SK-N-SH (cell line): ENCODE results near the gene FLAD1. TPM values are rescaled to one million over a fixed set of nuclear protein-coding genes. Genes with fewer than 3 reads are reported as not detected.

Experiments
- CTCF ChIA-PET: fragments of 300-600, 350-600 bp; formaldehyde crosslinking; extraction: SDS; loops from one replicate; lab custom pipeline; 2021; lab: Yijun Ruan, JAX
- POLR2A ChIA-PET: fragments of 350-600 bp; sonication (Branson Sonifier 250); formaldehyde crosslinking; extraction: SDS; loops from one replicate; lab custom pipeline; 2020; ENCODE audit warnings: antibody characterized with exemption, inconsistent platforms; lab: Yijun Ruan, JAX
- DNase-seq: peaks from one replicate; pipeline ENCODE4 v3.0.0; 2012
- H2AFZ ChIP-seq: fragments of 200-600 bp; sonication (generic); 2 replicates; pipeline ENCODE4 v1.8.1; 2016; ENCODE audit warnings: antibody characterized with exemption, mild to moderate bottlenecking, low read depth
- H3F3A ChIP-seq: fragments of 200-600 bp; sonication (generic); replicated peaks from 2 replicates; pipeline ENCODE3; 2016; ENCODE audit warnings: antibody characterized with exemption, mild to moderate bottlenecking; ENCODE audit not compliant: insufficient read depth
- H3K27ac ChIP-seq, 2 experiments: fragments of 200-500 bp in 1 of 2; fragments of 200-600 bp in 1 of 2; sonication (Bioruptor generic) in 1 of 2; sonication (generic), shearing (Covaris generic) in 1 of 2; 2 replicates each; pipeline versions ENCODE4 v1.5.1 to v1.6.1; 2014 to 2016; ENCODE audit warnings: low read depth in 2 of 2, inconsistent platforms in 1 of 2, low read length in 1 of 2, mild to moderate bottlenecking in 1 of 2, mixed read lengths in 1 of 2
- H3K27me3 ChIP-seq: fragments of 200-600 bp; sonication (generic), shearing (Covaris generic); 2 replicates; pipeline ENCODE4 v1.6.1; 2016; ENCODE audit warnings: mixed run types; ENCODE audit not compliant: insufficient read depth
- H3K36me3 ChIP-seq, 2 experiments: fragments of 200-500 bp in 1 of 2; fragments of 200-600 bp in 1 of 2; sonication (Bioruptor generic) in 1 of 2; sonication (generic) in 1 of 2; replicated peaks in 1 of 2; 2 replicates each; pipeline versions ENCODE3 to v1.5.1; 2014 to 2016; ENCODE audit warnings: low read length in 1 of 2, mild to moderate bottlenecking in 1 of 2; ENCODE audit not compliant: insufficient read depth in 2 of 2, control insufficient read depth in 1 of 2
- H3K4me1 ChIP-seq, 2 experiments: fragments of 200-500 bp in 1 of 2; fragments of 200-600 bp in 1 of 2; sonication (Bioruptor generic) in 1 of 2; sonication (generic), shearing (Covaris generic) in 1 of 2; 2 replicates each; pipeline versions ENCODE4 v1.5.1 to v1.6.1; 2014 to 2016; ENCODE audit warnings: low read depth in 1 of 2, low read length in 1 of 2, mixed run types in 1 of 2; ENCODE audit not compliant: insufficient read depth in 2 of 2, control insufficient read depth in 1 of 2
- H3K4me2 ChIP-seq: fragments of 200-600 bp; sonication (generic), shearing (Covaris generic); 2 replicates; pipeline ENCODE4 v1.6.1; 2017; ENCODE audit warnings: mixed run types
- H3K4me3 ChIP-seq, 2 experiments: fragments of 200-500 bp in 1 of 2; fragments of 200-600 bp in 1 of 2; sonication (Bioruptor generic) in 1 of 2; sonication (generic), shearing (Covaris generic) in 1 of 2; 2 replicates each; pipeline versions ENCODE4 v1.5.1 to v1.8.1; 2014 to 2016; ENCODE audit warnings: low read depth in 2 of 2, inconsistent platforms in 1 of 2, low read length in 1 of 2, mild to moderate bottlenecking in 1 of 2, mixed read lengths in 1 of 2, moderate library complexity in 1 of 2
- H3K79me2 ChIP-seq: fragments of 200-600 bp; sonication (generic); 2 replicates; pipeline ENCODE4 v1.8.1; 2017; ENCODE audit warnings: mild to moderate bottlenecking; ENCODE audit not compliant: insufficient read depth
- H3K9ac ChIP-seq: fragments of 200-600 bp; sonication (generic); 2 replicates; pipeline ENCODE4 v1.6.1; 2017; ENCODE audit warnings: mixed run types
- H3K9me2 ChIP-seq: fragments of 200-600 bp; sonication (generic); 2 replicates; pipeline ENCODE4 v1.6.1; 2017; ENCODE audit warnings: mixed run types
- H3K9me3 ChIP-seq: fragments of 200-600 bp; sonication (generic); 2 replicates; pipeline ENCODE4 v1.6.1; 2017; ENCODE audit warnings: mixed run types, mild to moderate bottlenecking, moderate library complexity
- H4K20me1 ChIP-seq: fragments of 200-600 bp; sonication (generic); 2 replicates; pipeline ENCODE4 v1.6.1; 2017; ENCODE audit warnings: mild to moderate bottlenecking, mixed run types; ENCODE audit not compliant: insufficient read depth
- CHD2 ChIP-seq: fragments of 150-350 bp; IDR thresholded peaks from 2 replicates; pipeline ENCODE4 v1.6.1; 2018; ENCODE audit warnings: low read length; ENCODE audit not compliant: partially characterized antibody
- ELF1 ChIP-seq: IDR thresholded peaks from 2 replicates; pipeline ENCODE4 v1.4.0; 2012
- FOXJ3 ChIP-seq: sonication (generic); formaldehyde crosslinking; IDR thresholded peaks from 2 replicates; pipeline ENCODE4 v1.5.1; 2020; ENCODE audit warnings: mild to moderate bottlenecking, missing genetic modification reagents
- FOXM1 ChIP-seq: IDR thresholded peaks from 2 replicates; pipeline ENCODE4 v1.4.0; 2012; ENCODE audit warnings: low read depth, mild to moderate bottlenecking
- GATA2 ChIP-seq: sonication (generic); formaldehyde crosslinking; IDR thresholded peaks from 2 replicates; pipeline ENCODE4 v1.5.0; 2020; ENCODE audit warnings: mild to moderate bottlenecking, missing genetic modification reagents
- MXI1 ChIP-seq: IDR thresholded peaks from 2 replicates; pipeline ENCODE4 v1.6.1; 2012; ENCODE audit warnings: mild to moderate bottlenecking, low read depth, low read length, improper control_type of control experiment
- NFIC ChIP-seq: IDR thresholded peaks from 2 replicates; pipeline ENCODE4 v1.4.0; 2012; ENCODE audit warnings: borderline replicate concordance
- NRF1 ChIP-seq: IDR thresholded peaks from 2 replicates; pipeline ENCODE4 v1.6.1; 2012; ENCODE audit warnings: low read depth, mild to moderate bottlenecking, low read length
- PBX3 ChIP-seq: IDR thresholded peaks from 2 replicates; pipeline ENCODE4; 2012
- POLR2AphosphoS5 ChIP-seq: IDR thresholded peaks from 2 replicates; pipeline ENCODE4 v1.6.1; 2012; ENCODE audit warnings: low read depth, low read length
- RAD21 ChIP-seq: IDR thresholded peaks from 2 replicates; pipeline ENCODE4 v1.6.1; 2012; ENCODE audit warnings: mild to moderate bottlenecking, low read length
- RCOR1 ChIP-seq: fragments of 150-350 bp; IDR thresholded peaks from 2 replicates; pipeline ENCODE4 v1.6.1; 2017; ENCODE audit warnings: antibody characterized with exemption, low read length
- REST ChIP-seq: IDR thresholded peaks from 2 replicates; pipeline ENCODE4 v1.6.1; 2012; ENCODE audit warnings: mild to moderate bottlenecking, low read depth, low read length, moderate library complexity
- RFX5 ChIP-seq: IDR thresholded peaks from 2 replicates; pipeline ENCODE4 v1.6.1; 2012; ENCODE audit warnings: mild to moderate bottlenecking, improper control_type of control experiment, low read length
- TAF1 ChIP-seq: IDR thresholded peaks from 2 replicates; pipeline ENCODE4 v1.6.1; 2012; ENCODE audit warnings: low read depth, mild to moderate bottlenecking, low read length, moderate library complexity, borderline replicate concordance
- TEAD4 ChIP-seq: IDR thresholded peaks from 2 replicates; pipeline ENCODE4 v1.4.0; 2012; ENCODE audit warnings: mild to moderate bottlenecking, borderline replicate concordance; ENCODE audit not compliant: insufficient read depth
- YY1 ChIP-seq: IDR thresholded peaks from 2 replicates; pipeline ENCODE4 v1.4.0; 2012; ENCODE audit warnings: low read depth, mild to moderate bottlenecking
- ZBTB33 ChIP-seq: IDR thresholded peaks from 2 replicates; pipeline ENCODE4 v1.4.0; 2012; ENCODE audit warnings: low read depth, borderline replicate concordance
- WGBS: methylation state at CpG from one replicate; pipeline ENCODE4 v1.1.6; 2017; ENCODE audit warnings: low lambda C conversion rate; 5-methylcytosine and 5-hydroxymethylcytosine counted together
- polyA plus RNA-seq, 3 experiments: library from polyadenylated mRNA; depleted of rRNA; stranded (reverse); fragments of >200 nt; gene quantifications; 2 replicates each; pipeline ENCODE4 v1.2.3, GENCODE V29; 2012
- TF ChIP-seq, protein P1 (sequence below): fragments of 150-350 bp; IDR thresholded peaks from 2 replicates; pipeline ENCODE4 v1.6.1; 2017; ENCODE audit warnings: antibody characterized with exemption, low read length, low read depth, borderline replicate concordance

FLAD1 gene
- polyA plus RNA-seq, 1 of the 3 experiments (the other 2 are of a cell fraction), result 50.8 TPM

DNA sequence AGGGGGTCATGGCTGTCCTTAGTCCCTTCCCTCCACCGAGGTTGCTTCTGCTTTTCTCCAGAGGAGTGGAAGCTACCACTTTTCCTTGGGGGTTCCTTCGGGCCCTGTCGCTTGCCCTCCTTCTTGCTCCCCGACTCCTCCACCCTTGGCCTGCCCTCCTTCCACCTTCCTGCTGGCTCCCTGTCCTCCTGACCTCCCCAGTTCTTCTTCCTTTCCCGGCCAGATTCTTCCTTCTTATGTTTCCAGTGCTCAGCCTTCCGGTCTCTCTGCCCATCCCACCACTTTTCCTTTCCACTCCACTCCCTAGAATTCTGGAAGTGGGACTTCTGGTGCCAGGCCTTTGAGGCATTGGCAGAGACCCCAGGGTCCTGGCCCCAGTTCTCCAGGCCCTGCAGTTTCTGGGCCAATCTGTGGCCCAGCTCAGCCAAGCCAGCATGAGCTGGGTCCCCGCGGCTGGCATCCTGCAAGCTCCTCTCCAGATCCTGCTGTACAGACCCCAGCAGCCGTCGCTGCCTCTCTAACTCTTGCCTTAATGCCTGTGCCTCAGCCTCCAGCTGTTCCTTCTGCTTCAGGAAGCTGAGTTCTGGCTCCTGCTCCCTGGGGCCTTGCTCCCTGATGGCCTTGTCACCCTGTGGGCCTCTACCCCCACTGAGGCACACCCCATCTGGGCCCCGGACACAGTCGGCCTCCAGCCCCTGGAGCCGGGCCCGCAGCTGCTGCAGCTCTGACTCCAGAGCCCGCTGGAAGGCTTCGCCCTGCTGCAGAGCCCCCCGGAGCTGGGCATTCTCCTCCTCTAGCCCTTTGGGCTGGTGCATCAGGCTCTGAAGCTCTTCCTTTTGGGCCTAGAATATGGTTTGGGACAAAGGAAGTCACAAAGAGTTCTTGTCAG, 36.9 kb upstream of the FLAD1 start:
- Histone ChIP-seq H3K9me3 (no peaks in the 10 kb centered on the region), H3K4me1 (peaks cover 0 to 11% of the 10 kb centered on the region in 2 experiments; a peak in 1 of 4 replicates), H3K4me3 (no peak overlapping the region), H3K36me3 (peaks cover 0 to 25% of the 10 kb centered on the region in 2 experiments), H3K79me2 (no peaks in the 10 kb centered on the region), H3K9ac (no peak overlapping the region), H3F3A (peaks cover 7% of the 10 kb centered on the region), H4K20me1 (no peaks in the 10 kb centered on the region)
- ChIA-PET CTCF (interaction anchor here (0.8 to 4.9 kb wide), 14 partner anchors 10 to 465 kb away, joined by 3 to 21 read pairs (median 4); partner anchors contain the start of genes PMVK and PYGO2), POLR2A (interaction anchor here (2.8 kb wide), 1 partner anchor 9 kb away, joined by 10 read pairs; the partner anchor contains the start of gene PBXIP1)
- 85% methylated on average over 15 of the region's 17 CpGs for WGBS
- TF ChIP-seq RAD21 (no peak), NFIC (no peak), RFX5 (no peak), MXI1 (no peak), POLR2AphosphoS5 (no peak), YY1 (no peak), PBX3 (no peak), ZBTB33 (no peak), FOXM1 (no peak), REST (no peak), ELF1 (no peak), GATA2 (CRISPR knock-in tag) (no peak), NRF1 (no peak), CHD2 (no peak), FOXJ3 (CRISPR knock-in tag) (no peak), TAF1 (no peak), RCOR1 (no peak), TEAD4 (no peak)
- TF ChIP-seq, protein P1, sequence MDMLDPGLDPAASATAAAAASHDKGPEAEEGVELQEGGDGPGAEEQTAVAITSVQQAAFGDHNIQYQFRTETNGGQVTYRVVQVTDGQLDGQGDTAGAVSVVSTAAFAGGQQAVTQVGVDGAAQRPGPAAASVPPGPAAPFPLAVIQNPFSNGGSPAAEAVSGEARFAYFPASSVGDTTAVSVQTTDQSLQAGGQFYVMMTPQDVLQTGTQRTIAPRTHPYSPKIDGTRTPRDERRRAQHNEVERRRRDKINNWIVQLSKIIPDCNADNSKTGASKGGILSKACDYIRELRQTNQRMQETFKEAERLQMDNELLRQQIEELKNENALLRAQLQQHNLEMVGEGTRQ, result no peak
- TF ChIP-seq, all 33 proteins: peak for 0
- H3K4me2 ChIP-seq, result no peak overlapping the region
- no peak for DNase-seq
- no peak overlapping the region for H3K27ac ChIP-seq
- H2AFZ ChIP-seq, result no peak overlapping the region
- H3K27me3 ChIP-seq, result no peaks in the 10 kb centered on the region
- no peaks in the 10 kb centered on the region for H3K9me2 ChIP-seq
